ENCODE results near the gene GPS1.

The GPS1 gene

DNA sequence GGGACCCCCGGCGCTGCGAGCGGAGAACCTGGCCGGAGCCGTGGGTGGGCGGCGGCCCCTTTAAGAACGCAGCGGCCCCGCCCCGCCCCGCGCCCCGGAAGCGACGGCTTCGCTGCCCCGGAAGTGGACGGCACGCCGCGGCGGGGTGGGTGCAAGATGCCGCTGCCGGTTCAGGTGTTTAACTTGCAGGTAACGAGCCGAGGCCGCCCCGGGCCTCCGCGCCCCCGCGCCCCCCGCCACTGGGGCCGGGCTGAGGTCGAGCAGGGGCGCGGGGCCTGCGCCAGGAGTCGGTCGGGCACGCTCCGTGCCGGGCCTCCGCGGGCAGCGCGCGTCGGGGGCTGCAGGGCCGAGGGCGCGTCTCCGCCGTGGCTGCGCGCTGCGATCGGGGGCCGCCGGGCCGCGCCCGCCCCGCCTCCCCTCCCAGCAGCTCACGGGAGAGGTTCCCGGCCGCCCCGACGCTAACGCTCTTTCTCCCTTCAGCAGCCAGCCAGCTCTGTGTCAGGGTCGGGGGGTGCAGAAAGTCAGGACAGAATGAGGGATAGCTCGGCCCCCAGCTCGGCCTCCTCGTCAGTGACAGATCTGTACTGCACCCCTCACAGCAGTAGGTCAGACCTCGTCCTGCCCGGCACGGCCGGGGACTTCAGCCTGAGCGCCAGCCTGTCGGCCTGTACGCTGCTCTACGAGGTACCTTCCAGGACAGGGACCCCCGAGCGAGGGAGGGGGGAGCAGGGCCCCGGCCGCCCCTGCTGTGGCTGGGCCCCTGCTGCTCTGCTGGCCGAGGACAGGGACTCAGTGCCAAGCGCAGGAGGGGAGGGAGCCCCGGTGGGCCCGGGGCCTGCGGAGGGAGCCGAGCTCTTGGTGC is at the start of gene GPS1, which contains the start of gene RFNG:
Gene GPS1, plus strand, starts transcription at position 123 of the 862 bp plus-strand sequence. Its CDS starts 34 bp downstream, at position 157.
Gene RFNG, minus strand, starts transcription at position 36 of the 862 bp plus-strand sequence. CDS start 45 bp downstream, outside the sequence.
- Histone ChIP-seq H3K4me3 (peak within 1 kb of the TSS; percentile 100), H3K27ac (peak within 1 kb of the TSS; percentile 16 to 89)
- TF ChIP-seq, protein P1, sequence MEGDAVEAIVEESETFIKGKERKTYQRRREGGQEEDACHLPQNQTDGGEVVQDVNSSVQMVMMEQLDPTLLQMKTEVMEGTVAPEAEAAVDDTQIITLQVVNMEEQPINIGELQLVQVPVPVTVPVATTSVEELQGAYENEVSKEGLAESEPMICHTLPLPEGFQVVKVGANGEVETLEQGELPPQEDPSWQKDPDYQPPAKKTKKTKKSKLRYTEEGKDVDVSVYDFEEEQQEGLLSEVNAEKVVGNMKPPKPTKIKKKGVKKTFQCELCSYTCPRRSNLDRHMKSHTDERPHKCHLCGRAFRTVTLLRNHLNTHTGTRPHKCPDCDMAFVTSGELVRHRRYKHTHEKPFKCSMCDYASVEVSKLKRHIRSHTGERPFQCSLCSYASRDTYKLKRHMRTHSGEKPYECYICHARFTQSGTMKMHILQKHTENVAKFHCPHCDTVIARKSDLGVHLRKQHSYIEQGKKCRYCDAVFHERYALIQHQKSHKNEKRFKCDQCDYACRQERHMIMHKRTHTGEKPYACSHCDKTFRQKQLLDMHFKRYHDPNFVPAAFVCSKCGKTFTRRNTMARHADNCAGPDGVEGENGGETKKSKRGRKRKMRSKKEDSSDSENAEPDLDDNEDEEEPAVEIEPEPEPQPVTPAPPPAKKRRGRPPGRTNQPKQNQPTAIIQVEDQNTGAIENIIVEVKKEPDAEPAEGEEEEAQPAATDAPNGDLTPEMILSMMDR (IDR thresholded peaks at IDR 0.05) = no peak
- DNase-seq (ENCODE audit: low spot score) = no peak

- peak overlapping the region; percentile 21 for H3K4me3 ChIP-seq
- H3K27ac ChIP-seq = peak overlapping the region; percentile 16 to 71
- TF ChIP-seq, protein P1 (IDR thresholded peaks at IDR 0.05) = no peak
- DNase-seq (ENCODE audit: low spot score) = peak; percentile 91
Measured at GRCh38 chr17:82003411-82004381, 48.0 kb upstream of the GPS1 start.

DNA sequence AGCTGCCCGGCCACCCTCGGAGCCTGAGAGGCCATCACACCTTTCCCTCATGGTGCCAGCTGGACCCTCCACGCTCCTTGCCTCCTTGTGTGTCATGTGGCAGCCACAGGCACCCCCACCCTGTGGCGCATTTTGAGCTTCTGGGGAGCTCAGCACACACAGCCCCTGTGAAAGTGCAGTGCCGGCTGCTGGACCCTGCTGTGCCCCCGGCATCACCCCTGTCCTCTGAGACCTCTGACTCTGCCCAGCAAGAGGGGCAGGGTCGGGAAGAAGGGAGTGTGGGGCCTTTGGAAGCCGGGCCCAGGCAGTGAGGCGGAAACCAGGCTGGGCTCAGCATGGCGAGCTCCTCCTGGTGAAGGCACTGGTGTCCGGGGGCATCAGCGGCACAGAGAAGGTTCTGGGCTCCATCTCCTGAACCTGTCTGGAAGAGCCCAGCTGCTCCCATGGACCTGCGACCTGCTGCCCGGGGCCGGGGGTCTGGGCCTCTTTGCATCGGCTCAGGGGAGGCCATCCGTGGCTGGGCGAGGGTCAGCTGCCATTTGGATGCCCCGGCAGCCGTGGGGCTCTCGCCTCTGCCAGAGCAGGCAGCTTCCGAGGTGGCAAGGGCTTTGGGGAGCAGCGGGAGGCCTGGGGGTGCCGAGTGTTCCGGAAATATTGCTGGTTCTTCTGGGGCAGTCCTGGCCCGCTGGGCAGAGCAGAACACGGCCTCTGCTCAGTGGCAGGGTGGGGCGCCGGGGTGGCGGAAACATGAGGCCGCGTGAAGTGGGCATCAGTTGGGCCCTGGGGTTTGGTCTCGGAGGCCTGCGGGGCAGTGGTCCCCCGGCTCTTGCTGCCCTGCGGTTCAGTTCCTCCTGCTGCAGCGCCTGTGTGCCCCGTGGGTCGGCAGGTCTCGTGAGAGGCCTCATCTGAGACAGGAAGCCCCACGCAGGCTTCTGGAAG is 46.9 kb upstream of the GPS1 start:
- Histone ChIP-seq H3K4me3 (no peak overlapping the region), H3K27ac (peak overlapping the region in 1 of 2 donors; percentile 71)
- DNase-seq (ENCODE audit: low spot score) = no peak
- TF ChIP-seq, protein P1 (IDR thresholded peaks at IDR 0.05) = no peak

GRCh38 chr17:82005701-82006348 is 45.9 kb upstream of the GPS1 start:
- TF ChIP-seq, protein P1 (IDR thresholded peaks at IDR 0.05) = no peak
- no peak overlapping the region for H3K27ac ChIP-seq
- H3K4me3 ChIP-seq = no peak overlapping the region
- no peak for DNase-seq (ENCODE audit: low spot score)

GRCh38 chr17:82006468-82007227 is 45.0 kb upstream of the GPS1 start:
- TF ChIP-seq, protein P1 (IDR thresholded peaks at IDR 0.05) = no peak
- peak overlapping the region in 1 of 2 donors; percentile 31 for H3K27ac ChIP-seq
- no peak overlapping the region for H3K4me3 ChIP-seq
- no peak for DNase-seq (ENCODE audit: low spot score)

Data from coronary artery (tissue), 2 donors.